Stimulated activated CD4-positive, alpha-beta T cell treated with anti-CD3 and anti-CD28 coated beads, Interleukin-1b, Interleukin-23, amount 100 ng/mL, for 1 hour (primary cell): ENCODE results near the gene HMG20A.

Experiments used
- DNase-seq, 2 donors: peaks; one replicate each; pipeline ENCODE4 v3.0.0-alpha.2; 2020; ENCODE audit warnings: low read depth in 2 of 2

The HMG20A gene

DNA sequence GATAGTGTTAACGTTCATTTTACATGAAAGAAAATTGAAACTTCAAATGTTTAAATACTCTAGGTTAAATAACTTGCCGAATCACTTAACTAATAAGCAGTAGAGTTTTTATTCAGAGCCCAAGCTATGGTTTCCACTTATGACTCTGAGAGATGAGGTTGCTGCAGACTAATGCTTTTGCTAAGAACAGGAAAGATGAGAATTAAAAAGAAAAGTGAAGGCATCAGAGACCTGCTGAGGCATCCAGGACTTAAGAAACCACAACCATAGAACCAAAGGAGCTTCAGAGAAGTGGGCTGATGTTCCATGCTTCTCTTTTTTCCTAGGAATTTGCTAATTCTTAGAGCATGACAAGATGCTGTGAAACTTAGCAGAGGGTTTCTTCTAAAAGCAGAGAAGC is 9.5 kb downstream of the HMG20A start:
- no peak for DNase-seq

GRCh38 chr15:77430652-77431051 is 10.0 kb downstream of the HMG20A start:
- DNase-seq, result no peak

DNA sequence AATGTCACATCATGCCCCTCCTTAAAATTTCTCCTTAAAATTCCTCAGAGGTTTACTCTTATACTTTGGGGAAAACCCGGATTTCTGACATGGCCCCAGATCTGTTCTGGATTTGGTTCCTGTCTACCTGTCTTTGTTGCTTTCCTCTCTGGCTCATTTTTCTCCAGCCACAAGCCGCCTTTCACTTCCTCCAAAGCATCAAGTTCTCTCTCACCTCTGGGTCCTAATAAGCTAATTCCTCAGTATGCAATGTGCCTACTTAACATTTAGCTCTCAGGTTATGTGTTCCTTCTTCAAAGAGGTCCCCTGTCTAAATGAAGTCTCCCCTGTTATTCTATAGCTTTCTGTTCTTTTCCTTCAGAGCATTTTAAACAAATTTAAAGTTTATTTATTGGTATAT is 16.1 kb downstream of the HMG20A start:
- no peak for DNase-seq

DNA sequence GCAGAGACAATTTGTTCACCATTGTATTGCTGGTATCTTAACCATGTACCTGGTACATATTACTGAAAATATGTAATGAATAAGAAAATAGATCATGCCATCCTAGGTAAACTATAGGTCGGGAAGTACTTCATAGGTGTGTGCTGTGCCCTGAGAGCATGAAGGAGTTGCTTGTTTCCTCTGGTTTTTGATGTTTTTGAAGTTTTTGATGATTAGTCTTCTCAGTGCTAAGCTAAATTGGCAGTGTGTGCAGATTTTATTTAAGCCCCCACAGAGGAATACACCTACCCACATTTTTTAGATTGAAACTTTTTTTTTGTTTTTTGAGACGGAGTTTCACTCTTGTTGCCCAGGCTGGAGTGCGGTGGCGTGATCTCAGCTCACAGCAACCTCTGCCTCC is 16.6 kb downstream of the HMG20A start:
- DNase-seq, result no peak

- no peak for DNase-seq
These were observed 19.8 kb downstream of the HMG20A start for GRCh38 chr15:77440378-77440999.

DNA sequence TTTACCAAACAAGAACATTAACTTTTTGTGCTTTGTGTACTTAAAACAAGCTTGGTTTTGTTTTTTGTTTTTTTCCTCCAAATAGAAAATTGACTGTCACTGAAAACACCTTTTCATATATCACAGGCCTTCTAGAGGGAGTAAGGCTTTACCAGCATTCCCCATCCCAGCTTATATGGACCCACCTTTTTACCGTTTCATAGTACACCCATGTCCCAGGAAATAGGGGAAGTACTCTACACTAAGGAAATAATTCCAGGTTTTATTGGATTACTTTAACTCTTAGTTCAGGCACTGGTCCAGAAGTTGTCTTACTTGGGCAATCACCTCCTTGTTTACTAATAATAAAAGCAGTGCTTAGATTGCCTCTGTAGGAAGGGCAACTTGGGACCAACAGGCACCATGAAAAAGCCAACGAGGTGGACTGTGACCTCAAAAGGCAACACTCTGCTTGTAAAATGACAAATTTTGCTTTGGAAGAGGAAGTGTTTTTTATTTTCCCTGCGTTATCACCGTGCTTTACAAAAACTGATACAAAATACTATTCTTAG is 26.2 kb downstream of the HMG20A start:
- DNase-seq, result no peak

DNA sequence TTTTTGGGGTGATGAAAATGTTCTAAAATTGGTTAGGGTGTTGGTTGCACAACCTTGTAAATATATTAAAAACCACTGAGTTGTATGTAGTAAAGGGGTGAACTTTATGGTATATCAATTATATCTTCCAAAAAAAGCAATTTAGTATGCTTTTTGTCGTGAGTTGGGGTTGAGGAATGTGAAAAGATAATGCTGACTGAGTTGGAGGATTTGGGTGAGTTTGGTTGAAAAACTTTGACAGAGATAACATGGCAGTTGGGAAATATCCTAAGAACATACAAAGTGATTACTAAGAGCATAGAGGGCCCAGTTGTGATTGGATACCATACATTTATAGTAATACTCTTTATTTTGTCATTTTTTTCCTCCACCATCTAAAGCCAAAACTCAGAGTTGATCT is 33.6 kb downstream of the HMG20A start:
- DNase-seq, result no peak

DNA sequence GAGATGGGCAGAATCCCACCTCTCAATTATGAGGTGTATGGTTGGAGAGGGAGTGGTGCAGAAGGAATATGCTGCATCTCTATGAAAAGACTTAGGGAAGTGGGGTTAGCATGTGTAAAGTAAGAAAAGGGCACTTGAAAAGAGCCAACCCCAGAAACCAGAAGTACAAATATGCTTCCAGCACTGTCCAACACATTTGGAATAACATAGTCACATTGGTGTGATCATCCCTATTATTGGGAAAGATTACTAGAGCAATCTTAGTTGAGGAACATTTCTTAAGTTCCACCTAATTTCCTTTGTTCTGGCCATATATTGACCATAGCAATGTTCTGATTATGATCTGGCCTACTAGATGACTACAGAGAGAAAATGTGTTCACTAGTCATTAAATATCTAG is 34.3 kb downstream of the HMG20A start:
- DNase-seq, result no peak

DNA sequence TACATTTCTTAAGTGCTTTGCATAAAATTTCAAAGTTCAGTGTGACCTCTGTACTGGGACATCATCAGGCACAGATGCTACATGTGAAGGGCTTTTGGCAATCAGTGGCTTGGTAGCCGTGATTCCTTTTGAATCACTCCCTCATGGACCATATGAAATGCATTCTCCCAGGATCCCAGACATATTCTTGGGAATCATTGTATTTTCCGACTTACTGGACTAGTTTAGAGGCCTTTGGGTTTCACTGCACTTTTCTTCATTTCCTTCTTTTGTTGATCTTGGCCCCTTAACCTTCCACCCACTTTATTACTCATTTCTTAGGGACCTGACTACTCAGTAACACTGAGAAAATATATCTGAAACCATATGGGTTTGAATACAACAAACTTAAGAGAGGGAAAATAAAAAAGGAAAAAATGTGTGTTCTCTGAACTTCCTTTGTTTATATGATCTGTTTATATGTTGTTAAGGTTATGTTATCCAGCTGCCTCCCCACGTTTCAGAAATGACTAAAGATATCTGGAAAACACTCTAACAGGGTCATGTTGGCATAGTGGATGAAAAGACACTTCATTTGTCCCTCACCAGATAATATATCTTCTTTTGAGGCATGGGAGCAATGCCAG is 35.1 kb downstream of the HMG20A start:
- no peak for DNase-seq

GRCh38 chr15:77456746-77457145 is 36.1 kb downstream of the HMG20A start:
- no peak for DNase-seq

DNA sequence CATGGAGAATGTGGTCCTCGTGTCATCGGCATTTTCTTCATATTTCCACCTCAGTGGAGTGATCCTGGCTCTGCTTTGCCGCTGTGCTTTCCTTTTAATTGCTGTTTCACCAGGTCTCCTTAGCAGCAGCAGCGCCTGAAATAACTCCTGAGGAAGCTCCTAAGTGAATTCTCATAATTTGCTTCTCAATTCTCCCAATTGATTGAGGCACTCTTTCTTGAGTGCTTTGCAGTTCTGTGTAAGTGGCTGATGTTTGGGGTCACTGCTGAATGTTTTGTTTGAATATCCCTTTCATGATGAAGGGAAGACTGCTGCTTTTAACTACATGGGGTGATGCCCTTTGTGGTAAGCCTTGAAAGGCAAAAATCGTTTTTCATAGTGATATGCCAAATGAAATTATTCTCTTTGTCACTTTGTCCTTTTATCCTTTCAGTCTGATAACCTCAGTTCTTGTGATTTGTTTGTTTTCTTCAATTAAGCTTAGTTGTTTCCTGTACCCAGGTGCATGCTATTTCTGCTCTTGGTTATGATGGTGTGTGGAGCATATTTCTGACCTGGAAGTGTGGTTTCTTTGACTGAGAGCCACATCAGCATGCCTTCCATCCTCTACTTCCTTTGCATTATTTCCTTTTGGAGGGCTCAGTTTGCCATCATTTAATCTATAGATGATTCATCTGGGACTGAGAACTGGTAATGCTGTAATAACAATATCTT is 36.7 kb downstream of the HMG20A start:
- no peak for DNase-seq

DNA sequence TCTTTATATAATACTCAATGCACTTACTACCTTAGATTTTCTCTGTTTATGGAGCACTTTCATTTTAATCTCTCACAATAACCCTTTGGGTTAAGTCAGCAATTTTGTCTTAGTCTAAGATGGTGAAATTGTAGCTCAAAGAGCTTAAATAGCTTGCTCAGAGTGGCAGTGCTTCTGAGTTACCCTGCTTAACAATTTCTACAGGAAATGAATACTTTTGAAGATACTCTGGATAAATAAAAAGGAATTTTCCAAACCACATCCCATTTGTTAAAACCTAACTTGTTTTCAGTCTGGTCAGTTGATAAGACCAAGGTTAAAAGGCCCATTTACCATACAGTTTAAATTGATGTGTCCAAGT is 37.2 kb downstream of the HMG20A start:
- DNase-seq, result no peak

DNA sequence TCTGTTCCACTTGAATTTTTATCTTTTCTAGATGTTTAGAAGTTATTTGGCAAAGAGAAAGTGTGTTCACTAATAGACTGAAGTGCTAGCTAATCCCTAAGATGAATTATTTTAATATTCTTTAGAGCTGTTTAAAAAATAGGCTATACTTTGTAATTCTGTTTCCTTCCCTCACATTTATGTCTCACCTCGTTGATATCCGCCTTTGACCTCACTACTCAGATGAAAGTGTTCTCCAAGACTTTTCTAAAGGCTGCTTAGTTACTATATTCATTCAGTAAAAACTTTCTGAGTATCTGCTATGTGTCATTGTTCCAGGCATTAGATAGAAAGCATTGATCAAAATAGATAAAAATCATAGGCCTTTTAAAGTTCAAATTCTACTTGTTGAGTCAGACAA is 38.3 kb downstream of the HMG20A start:
- DNase-seq, result no peak

DNA sequence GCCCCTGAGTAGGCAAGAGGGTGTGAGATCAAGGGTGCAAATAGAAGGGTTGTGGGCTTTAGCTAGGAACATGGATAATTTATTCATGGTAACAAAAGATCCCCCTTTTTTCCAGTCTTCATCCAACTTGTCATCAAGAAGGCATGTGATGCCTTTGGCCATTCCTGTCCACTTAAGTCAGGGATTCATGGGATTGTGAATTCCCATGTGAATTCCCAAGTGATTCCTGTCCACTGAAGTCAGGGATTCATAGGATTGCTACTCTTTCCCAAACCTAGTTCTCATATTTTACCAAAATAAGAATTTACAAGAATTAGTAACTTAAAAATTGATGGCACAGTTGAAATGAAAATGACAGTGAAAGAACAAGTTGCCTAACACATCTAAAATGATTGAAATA is 40.8 kb downstream of the HMG20A start:
- no peak for DNase-seq

- no peak for DNase-seq
These were observed 43.6 kb downstream of the HMG20A start for GRCh38 chr15:77464129-77464865.

DNA sequence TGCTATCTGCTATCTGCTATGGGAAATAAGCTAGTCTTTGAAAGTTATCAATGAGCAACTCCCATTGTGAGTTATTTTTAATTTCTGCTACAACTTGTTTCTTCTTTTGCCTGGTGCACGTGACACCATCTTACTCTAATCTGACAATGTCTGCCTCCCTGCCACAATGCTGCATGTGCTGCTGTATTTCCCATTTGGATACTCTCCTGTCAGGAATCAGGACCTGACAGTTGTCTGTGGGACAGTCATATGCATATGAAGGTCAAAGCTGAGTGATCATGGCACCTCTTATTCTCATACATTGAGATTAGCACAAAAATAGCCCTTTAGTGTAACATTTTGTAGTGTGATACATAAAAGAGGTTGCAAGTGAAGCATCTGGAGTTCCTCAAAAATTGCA is 45.8 kb downstream of the HMG20A start:
- no peak for DNase-seq

DNA sequence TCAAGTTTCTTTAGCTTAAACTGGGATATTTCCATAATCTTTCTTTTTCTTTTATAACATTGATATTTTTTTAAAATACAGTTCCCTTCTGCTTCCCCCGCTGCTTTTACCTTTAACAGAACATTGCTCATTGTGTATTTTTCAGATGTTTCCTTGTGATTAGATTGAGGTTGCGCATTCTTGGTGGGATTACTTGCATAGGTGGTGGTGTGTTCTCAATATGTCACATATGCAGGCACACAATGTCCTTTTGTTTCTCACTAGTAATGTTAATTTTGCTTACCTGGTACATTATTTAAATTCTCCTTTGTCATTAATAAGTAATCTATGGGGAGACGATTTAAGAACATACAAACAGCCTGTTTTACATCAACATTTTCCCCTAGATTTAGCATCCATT is 48.2 kb downstream of the HMG20A start:
- DNase-seq, result no peak

- DNase-seq, result no peak
These were observed 49.5 kb downstream of the HMG20A start for GRCh38 chr15:77470235-77470634.

DNA sequence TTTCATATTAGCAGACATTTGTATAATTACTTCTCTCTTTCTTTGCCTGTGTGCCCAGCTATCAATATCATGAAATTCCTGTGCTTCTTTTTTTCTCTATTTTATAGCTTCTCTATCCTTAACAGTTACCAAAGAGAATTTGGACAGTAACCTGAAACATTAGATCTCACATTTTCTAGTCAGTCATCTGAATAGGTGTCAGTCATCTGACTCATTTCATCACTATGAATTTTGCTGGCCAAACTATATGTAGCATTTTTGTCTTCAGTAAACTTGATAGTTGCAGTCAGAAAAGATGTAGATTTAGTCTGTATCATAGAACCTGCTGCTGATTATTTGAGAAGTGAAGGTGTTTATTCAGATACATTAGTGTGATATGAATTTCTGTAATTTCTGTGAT is 52.6 kb downstream of the HMG20A start:
- no peak for DNase-seq

DNA sequence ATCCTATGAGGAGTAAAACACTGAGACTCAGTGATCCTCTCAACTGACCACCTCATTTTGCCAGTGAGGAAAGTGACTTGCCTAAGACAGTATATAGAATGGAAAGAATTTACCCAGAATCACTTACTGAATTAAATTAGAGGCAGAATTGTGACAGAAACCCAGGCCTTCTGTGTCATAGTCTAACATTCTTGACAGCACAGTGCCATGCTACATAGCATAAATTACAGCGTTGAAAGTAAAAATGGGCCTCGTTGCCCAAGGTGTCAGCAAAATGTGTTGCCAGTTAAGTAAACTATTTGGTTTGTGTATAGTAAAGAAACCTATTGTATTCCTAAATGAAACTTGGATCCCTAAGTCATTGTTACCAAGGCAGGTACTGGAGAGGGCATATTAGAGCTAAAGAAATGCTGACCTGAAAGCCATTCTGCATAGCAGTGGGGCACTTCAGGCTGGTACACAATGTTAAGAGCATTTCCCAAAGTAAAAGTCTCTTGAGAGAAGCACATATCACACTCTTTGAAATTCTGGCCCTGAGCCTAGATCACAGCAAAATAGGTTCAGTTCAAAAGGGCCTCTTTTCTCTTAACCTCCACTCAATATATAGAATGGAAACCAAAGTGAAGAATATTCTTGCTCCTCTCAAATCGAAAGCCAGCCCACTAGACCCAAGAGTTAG is 53.8 kb downstream of the HMG20A start:
- DNase-seq, result no peak

DNA sequence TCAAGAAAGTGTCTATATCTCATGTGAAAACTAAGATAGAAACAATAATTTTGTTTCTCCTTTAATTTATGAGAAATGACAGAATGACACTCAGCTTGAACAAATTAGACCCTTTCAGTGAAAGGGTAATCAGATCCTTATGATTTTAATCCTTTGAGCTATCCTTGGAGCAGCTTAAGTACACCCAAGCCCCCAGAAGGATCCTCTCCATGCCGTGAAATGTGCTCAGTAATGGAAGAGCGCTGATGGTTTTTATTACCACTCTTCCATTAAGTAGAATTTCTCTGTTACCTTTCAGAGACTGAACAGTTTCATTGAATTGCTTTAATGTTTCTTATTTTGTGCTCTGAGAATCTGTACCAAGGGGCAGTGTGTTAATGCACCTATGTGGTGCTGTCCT is 54.3 kb downstream of the HMG20A start:
- DNase-seq, result no peak

DNA sequence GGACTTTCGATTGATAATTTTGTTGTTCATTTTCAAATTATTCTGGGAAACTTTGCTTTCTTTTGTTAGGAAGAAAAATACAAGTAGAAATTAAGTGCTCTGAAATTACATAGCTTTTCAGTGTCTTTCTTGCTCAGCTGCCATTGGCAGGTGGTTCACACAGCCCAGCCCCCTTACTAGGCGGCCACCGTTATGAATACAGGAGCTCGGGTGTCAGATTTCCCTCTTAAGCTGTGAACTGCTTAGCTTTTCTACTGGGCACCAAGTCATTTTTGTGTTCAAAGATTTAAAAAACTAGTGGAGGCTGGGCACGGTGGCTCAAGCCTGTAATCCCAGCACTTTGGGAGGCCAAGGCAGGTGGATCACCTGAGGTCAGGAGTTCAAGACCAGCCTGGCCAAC is 55.2 kb downstream of the HMG20A start:
- no peak for DNase-seq
